ENCODE results near the gene DSC3. TPM values are rescaled to one million over a fixed set of nuclear protein-coding genes. Genes with fewer than 3 reads are reported as not detected.

The DSC3 gene
- total RNA-seq, 2 experiments from 2014 or later: not detected

DNA sequence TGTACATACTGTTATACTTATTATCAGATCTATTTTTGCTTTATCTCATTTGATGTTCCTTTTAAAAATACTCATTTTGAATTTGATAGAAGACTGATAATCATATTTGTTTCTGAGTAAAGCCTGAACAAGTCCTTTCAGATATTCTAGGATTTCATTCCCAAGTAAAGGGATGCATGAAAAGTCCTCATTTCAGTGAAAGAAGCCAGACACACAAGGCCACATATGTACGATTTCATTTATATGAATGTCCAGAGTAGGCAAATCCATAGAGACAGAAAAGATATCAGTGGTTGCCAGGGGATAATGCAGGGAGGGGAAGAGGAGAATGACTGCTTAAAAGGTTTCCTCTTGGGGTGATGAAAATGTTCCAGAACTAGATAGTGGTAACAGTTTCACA is 53.4 kb downstream of the DSC3 start:
- Histone ChIP-seq H4K20me1 (ENCODE audit: insufficient read depth, low read length) (no peaks in the 10 kb centered on the region), H3K79me2 (ENCODE audit: insufficient read depth, low read depth, low read length) (no peaks in the 10 kb centered on the region), H3K4me1 (ENCODE audit: insufficient read depth, low read length, poor library complexity, severe bottlenecking) (no peaks in the 10 kb centered on the region), H2AFZ (ENCODE audit: low read length) (no peak overlapping the region), H3K4me3 (ENCODE audit: low read depth, low read length, poor library complexity, severe bottlenecking) (no peak overlapping the region), H3K36me3 (ENCODE audit: insufficient read depth, low read length) (no peaks in the 10 kb centered on the region), H3K9me3 (ENCODE audit: low read length) (no peaks in the 10 kb centered on the region), H3K9me2 (ENCODE audit: insufficient read depth, low read length) (no peaks in the 10 kb centered on the region), H3K27ac (ENCODE audit: low read depth, low read length, poor library complexity, severe bottlenecking) (no peak overlapping the region), H3K4me2 (ENCODE audit: low read length) (no peak overlapping the region)
- intact Hi-C loops (cut with micrococcal nuclease; ENCODE audit: unreplicated experiment): no loop called here
- POLR2A ChIA-PET: no interaction called here
- CTCF ChIA-PET (ENCODE audit: unreplicated experiment): no interaction called here
- TF ChIP-seq, protein P1, sequence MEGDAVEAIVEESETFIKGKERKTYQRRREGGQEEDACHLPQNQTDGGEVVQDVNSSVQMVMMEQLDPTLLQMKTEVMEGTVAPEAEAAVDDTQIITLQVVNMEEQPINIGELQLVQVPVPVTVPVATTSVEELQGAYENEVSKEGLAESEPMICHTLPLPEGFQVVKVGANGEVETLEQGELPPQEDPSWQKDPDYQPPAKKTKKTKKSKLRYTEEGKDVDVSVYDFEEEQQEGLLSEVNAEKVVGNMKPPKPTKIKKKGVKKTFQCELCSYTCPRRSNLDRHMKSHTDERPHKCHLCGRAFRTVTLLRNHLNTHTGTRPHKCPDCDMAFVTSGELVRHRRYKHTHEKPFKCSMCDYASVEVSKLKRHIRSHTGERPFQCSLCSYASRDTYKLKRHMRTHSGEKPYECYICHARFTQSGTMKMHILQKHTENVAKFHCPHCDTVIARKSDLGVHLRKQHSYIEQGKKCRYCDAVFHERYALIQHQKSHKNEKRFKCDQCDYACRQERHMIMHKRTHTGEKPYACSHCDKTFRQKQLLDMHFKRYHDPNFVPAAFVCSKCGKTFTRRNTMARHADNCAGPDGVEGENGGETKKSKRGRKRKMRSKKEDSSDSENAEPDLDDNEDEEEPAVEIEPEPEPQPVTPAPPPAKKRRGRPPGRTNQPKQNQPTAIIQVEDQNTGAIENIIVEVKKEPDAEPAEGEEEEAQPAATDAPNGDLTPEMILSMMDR (conservative IDR thresholded peaks at IDR 0.05; ENCODE audit: low read length): no peak
- no peak for TF ChIP-seq EZH2phosphoT487 (IDR thresholded peaks at IDR 0.05; ENCODE audit: borderline replicate concordance, low read depth, low read length)
- DNase-seq (ENCODE audit: low spot score): no peak
- BruUV-seq (replicated peaks): no TSS peak

DNA sequence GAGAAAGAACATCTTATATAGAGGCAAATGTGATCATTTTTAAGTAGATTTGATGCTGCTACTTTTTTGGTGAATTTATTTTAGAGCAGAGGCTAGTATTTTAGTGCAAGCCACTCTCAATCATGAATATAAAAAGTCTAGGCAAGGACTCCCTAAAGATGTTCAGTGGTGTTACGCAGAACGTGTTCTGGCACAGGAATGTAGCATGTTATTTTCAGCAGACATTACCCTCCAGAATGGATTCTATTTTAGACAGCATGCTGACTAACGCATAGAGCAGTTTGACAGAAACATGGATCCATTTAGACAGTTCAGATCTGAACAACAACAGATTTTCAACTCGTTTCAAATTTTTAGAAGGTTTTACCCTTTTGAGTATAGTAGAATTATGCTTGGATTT is 54.1 kb downstream of the DSC3 start:
- Histone ChIP-seq H3K9me3 (ENCODE audit: low read length) (no peaks in the 10 kb centered on the region), H3K4me2 (ENCODE audit: low read length) (no peak overlapping the region), H3K27ac (ENCODE audit: low read depth, low read length, poor library complexity, severe bottlenecking) (no peak overlapping the region), H3K36me3 (ENCODE audit: insufficient read depth, low read length) (no peaks in the 10 kb centered on the region), H3K79me2 (ENCODE audit: insufficient read depth, low read depth, low read length) (no peaks in the 10 kb centered on the region), H3K4me1 (ENCODE audit: insufficient read depth, low read length, poor library complexity, severe bottlenecking) (no peaks in the 10 kb centered on the region), H3K9me2 (ENCODE audit: insufficient read depth, low read length) (no peaks in the 10 kb centered on the region), H4K20me1 (ENCODE audit: insufficient read depth, low read length) (no peaks in the 10 kb centered on the region), H3K4me3 (ENCODE audit: low read depth, low read length, poor library complexity, severe bottlenecking) (no peak overlapping the region), H2AFZ (ENCODE audit: low read length) (no peak overlapping the region)
- no TSS peak for BruUV-seq (replicated peaks)
- ChIA-PET POLR2A (no interaction called here), CTCF (ENCODE audit: unreplicated experiment) (no interaction called here)
- TF ChIP-seq EZH2phosphoT487 (IDR thresholded peaks at IDR 0.05; ENCODE audit: borderline replicate concordance, low read depth, low read length): no peak
- TF ChIP-seq, protein P1 (conservative IDR thresholded peaks at IDR 0.05; ENCODE audit: low read length): no peak
- DNase-seq (ENCODE audit: low spot score): no peak
- intact Hi-C loops (cut with micrococcal nuclease; ENCODE audit: unreplicated experiment): no loop called here

GRCh38 chr18:30987467-30988241 is 54.9 kb downstream of the DSC3 start:
- H4K20me1 ChIP-seq (ENCODE audit: insufficient read depth, low read length): no peaks in the 10 kb centered on the region
- no peaks in the 10 kb centered on the region for H3K36me3 ChIP-seq (ENCODE audit: insufficient read depth, low read length)
- intact Hi-C loops (cut with micrococcal nuclease; ENCODE audit: unreplicated experiment): no loop called here
- H3K27ac ChIP-seq (ENCODE audit: low read depth, low read length, poor library complexity, severe bottlenecking): no peak overlapping the region
- H3K9me2 ChIP-seq (ENCODE audit: insufficient read depth, low read length): no peaks in the 10 kb centered on the region
- no peak overlapping the region for H3K4me3 ChIP-seq (ENCODE audit: low read depth, low read length, poor library complexity, severe bottlenecking)
- H3K79me2 ChIP-seq (ENCODE audit: insufficient read depth, low read depth, low read length): no peaks in the 10 kb centered on the region
- ChIA-PET CTCF (ENCODE audit: unreplicated experiment) (no interaction called here), POLR2A (no interaction called here)
- no peaks in the 10 kb centered on the region for H3K4me1 ChIP-seq (ENCODE audit: insufficient read depth, low read length, poor library complexity, severe bottlenecking)
- BruUV-seq (replicated peaks): no TSS peak
- no peak overlapping the region for H2AFZ ChIP-seq (ENCODE audit: low read length)
- no peaks in the 10 kb centered on the region for H3K9me3 ChIP-seq (ENCODE audit: low read length)
- no peak for TF ChIP-seq EZH2phosphoT487 (IDR thresholded peaks at IDR 0.05; ENCODE audit: borderline replicate concordance, low read depth, low read length)
- TF ChIP-seq, protein P1 (conservative IDR thresholded peaks at IDR 0.05; ENCODE audit: low read length): no peak
- DNase-seq (ENCODE audit: low spot score): no peak
- H3K4me2 ChIP-seq (ENCODE audit: low read length): no peak overlapping the region

Measured in OCI-LY7 (cell line).